Activated CD4-positive, alpha-beta T cell treated with anti-CD3 and anti-CD28 coated beads, Interleukin-2, amount 50 U/mL, for 4 hours (primary cell): ENCODE data around the gene VAV2.
A peak's percentile ranks its signal among the peaks of the same experiment; 100 is the strongest.
"Not testable (repeated sequence)": the region's sequence is repeated elsewhere in the genome, so short reads cannot be mapped to it uniquely, and the experiment has no call there.

Source experiments
- DNase-seq, 2 experiments: peaks; one replicate each; pipeline ENCODE4 v3.0.0-alpha.2; 2020

VAV2 gene

DNA sequence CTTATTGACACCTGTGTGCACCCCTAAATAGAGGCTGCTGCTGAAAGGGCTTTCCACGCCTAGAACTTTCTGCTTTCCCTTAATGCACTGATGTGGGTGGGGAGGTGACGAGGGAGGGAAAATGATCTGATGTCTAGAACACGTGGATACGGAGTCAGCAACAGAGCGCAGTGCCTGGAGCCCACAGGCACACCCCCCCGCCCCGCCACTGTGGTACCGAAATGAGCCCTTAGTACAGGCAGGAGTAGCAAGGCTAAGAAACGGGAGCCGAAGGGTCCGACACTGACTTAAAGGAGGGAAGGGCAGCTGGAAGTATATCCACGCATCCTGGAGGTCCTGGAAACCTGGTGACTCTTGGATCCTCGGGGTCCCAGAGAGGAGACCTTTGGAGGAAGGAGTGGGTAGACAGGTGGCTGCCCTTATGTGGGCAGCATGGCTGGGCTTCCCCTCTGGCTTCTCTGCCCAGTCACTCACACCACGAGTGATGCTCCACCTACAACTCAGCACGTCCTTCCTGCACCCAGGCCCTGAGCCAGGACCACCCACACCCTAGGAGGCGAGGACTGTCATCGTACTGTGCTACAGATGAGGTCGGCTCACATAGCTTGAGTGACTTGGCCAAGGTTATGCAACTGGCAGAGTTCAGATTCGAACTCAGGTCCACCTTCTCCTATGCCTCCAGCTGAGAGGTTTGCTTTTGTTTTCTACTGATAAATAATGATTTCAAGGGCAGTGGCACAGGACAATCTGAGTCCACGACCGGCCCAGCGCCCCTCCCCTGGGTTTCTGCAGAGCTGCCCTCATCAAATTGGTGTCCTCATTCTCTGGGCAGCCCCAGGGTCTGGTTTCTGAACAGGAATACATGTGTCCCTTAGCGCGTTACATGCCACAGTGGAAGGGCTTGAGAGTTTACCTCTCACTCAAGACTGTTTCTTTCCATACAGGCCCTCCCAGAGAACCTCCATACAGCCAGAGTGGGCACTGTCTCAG is 4.7 kb upstream of the VAV2 start:
- no peak for DNase-seq

DNA sequence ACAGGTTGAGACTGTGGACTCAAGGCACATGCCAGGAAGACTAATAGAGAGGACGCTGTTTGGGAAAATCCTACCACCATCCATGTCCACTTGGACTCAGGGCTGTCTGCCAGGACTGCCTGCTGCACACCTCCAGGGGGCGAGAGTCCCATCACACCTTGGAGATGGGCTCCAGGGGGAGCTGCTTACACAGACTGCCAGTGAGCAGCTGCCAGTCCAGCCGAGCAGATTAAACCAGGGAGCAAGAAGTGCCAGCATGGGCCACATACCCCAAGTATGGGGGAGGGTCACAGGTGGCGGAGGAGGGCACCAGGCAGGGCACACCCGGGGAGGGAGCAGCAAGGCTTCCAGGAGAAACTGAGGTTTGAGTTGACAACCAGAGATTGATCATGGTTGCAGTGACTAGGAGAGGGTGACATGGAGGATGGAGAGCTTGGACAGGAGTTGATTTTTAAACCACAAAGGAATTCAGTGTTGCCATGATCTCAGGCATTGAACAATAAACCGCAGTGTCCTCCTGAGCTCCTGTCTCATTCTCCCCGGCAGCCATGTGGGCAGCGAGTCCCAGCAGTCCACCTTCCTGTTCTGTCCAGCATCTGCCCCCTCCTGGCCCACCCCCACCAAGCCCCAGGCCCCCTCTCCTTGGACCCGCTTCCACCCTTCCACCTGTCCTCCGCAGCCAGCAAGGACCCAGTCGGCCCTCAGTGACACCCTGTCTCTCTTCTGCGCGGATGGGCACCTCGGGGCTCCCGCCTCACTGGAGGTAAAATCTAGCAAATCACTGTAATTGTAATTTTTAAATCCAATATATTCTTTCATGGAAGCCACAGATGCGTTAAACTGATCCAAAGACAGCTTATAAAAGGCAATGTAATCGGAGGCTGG is 3.1 kb upstream of the VAV2 start:
- no peak for DNase-seq

DNA sequence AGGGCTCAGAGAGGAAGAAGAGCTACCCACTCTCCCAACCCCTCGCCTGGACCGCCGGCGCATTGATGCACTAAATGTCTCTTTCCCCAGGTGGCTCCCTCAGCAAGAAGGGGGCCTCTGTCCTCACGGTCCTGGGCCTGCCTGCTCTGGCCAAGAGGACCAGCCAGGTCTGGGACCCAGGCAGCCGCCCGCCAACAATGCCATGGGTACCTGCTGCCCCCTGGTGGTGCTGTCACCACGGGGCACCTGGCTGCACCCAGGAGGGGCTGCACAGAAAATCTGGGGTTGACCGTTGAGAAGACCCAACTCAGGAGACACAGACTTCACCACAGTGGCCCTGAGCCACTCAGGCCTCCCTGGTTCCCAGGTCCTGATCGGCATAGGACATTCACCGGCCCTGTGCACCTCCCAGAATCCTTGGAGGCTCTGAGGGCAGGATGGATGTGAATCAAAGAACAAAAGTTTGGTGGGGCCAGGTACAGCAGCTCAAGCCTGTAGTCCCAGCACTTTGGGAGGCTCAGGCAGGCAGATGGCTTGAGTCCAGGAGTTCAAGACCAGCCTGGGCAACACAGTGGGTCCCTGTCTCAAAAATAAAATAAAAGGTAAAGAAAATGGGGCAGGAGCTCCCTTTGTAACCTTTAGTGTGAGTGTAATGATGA is 2.4 kb upstream of the VAV2 start:
- DNase-seq, result peak; percentile 64 to 70

DNA sequence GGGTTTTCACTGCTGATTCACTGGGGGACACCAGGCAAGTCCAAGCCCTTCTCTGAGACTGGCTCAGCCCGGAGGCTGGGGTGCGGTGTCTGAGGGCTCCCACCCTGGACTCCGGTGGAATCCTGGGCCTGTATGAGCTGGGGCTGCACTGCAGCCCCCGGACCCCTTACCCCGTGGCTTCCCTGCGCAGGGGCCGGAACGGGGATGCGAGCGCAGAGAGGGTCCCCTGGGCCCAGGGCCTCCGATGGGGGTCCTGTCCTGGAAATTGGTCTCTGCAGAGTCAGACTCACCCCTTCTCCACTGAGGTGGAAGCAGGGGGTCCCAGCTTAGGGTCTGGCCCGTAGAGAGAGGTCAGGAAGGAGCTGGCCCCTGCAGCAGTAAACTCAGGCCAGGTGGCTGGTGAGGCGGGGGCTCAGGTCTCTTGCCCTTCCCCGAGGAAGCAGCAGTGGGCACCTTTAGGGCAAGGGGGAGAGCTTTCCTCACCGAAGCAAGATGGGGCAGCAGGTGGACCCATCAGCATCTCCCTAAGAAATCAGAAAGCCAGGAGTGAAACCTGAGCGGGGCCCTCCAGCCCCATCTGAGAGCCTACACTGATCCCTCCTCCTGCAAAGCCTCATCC is 1.6 kb upstream of the VAV2 start:
- DNase-seq, result no peak

DNA sequence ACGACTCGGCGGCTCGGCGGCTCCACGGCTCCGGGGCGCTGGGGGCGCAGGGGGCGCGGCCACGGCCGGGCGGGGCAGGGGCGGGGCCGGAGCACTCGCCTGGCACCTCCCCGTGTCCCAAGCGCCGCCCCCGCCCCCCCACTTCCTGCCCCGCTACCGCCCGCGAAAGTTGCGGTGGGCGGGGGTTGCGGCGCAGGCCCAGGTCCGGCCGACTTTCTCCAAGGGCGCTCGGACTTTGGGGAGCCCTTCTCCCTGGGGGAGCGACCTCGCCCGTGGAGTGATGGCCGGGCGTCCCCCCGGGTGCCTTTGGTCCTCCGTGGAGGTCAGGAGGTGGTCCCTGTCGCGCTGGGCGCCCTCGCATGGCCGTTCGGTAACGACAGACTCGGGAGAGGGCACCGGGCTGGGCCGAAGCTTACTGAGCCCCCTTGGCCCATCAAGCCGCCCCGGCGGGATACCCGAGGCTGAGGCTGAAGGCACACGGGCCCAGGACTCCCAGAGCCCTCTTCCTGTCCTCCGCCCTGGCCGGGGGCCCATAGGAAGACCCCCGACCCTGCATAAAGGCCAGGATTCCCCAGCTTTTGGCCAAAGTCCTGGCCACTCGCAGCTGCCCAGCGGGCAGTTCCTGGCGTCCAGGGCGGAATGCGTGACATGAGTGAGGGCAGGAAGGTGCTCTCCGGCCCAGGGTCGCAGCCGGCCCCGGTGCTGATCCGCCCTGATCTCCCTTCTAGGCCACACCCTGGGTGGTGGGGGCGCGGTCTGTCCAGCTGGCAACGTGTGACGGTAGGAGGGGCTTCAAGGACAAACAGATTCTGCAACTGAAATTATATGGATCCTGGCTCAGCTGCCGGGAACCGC is 883 bp upstream of the VAV2 start:
- peak; percentile 65 to 68 for DNase-seq

DNA sequence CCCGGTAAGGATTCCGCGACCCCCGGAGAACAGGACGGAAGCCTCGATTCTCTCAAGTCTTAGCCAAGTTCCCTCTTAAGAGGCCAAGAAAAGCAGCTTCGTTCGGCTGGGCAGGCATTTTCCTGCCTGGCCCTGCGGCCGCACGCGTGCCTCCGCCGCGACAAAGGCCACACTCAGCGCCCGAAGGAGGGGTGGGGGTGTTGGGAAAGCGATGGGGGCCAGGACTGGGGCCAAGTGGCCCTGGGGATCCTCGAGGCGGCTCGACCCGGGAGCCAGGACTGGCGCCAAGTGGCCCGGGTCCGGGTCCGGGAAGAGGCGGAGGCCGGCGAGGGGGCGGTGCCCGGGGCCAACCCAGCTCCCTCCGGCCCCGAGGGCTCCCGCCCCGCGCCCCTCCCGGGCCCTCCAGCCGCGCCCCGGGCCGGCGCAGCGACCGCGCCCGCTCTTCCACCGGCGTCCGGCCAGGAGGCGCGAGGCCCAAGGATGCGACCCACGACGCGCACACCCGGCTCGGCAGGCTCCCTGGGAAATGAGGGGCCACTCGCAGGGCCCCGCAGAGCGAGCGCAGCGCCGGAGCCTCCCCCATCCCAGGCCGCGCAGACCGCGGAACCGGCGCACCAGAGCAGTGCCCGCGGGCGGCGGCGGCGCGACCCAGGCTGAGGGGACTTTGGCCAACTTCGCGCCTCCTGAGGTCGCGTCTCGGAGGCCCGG is 756 bp downstream of the VAV2 start:
- DNase-seq, result no peak

DNA sequence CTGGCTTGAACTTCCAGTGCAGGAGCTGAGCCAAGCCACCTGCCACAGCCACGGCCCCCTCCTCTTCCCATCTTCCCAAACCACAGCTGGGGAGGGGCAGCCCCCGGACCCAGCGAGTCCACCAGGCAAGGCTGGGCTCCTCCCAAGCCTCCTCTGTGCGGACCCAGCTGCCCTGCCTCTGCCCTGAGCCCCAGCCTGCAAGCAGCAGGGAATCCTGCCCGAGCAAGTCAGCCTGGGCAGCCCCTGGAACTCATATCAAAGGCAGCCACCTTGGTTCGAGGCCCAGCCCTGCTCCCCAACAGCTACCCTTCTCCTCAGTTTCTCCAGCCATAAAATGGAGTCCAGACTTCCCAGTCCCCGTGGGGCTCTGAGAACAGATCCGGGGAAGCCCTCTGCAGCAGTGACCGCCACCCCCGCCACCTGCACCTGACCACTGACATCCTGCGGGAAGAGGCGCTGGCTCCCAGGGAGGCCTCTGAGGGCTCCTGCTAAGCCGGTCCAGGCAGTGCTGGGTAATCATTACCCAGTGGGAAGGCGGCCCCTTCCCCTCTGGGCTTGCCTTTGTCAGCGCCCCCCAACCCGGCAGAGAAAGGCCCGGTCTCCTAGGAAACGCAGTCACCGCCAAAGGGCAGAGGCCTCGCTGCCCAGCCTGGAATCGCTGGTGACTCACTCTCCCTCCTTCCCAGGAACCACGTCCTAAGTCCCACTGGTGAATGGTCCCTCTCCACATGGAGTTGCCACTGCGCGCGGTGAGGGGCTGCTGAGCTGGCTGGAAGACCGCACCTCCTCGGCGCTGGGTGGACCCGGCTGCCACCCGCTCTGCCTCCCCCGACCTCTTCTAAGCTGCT is 1.5 kb downstream of the VAV2 start:
- DNase-seq, result no peak

DNA sequence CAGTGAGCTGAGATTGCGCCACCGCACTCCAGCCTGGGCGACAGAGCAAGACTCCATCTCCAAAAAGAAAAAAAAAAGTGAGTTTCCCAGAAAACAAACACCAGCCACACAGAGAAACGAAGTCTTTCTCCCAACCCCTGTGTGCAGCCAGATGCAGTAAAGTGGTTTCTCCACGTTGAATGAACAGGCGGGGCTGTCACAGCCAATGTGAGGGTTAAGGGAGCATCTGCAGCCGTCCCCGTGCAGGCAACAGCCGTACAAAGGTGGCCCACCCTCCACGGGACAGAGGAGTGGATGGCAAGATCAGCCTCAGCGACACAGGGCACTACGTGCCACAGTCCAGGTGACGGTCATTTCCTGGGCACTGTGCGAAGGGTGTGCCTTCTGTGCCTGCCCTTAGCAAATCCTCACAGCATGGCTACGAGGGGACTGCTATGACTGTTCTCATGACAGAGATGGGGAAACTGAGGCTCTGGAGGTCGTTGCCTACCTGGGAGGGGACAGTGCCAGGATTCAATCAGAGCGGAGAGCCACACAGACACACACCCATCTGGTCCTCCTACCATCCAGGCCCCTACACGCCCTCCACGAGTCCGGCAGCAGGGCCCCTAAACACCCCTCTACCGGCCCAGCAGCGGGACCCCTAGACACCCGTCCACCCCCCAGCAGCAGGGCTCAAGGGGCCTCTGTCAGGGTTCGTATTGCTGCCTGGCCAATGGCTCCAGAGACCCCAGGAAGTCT is 2.3 kb downstream of the VAV2 start:
- DNase-seq, result no peak

DNA sequence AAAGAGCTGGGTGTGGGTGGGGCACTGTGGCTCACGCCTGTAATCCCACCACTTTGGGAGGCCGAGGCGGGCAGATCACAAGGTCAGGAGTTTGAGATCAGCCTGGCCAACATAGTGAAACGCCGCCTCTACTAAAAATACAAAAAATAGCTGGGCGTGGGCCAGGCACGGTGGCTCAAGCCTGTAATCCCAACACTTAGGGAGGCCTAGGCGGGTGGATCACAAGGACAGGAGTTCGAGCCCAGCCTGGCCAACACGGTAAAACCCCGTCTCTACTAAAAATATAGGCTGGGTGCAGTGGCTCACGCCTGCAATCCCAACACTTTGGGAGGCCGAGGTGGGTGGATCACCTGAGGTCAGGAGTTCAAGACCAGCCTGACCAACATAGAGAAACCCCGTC is 3.4 kb downstream of the VAV2 start:
- DNase-seq, result not testable (repeated sequence)

DNA sequence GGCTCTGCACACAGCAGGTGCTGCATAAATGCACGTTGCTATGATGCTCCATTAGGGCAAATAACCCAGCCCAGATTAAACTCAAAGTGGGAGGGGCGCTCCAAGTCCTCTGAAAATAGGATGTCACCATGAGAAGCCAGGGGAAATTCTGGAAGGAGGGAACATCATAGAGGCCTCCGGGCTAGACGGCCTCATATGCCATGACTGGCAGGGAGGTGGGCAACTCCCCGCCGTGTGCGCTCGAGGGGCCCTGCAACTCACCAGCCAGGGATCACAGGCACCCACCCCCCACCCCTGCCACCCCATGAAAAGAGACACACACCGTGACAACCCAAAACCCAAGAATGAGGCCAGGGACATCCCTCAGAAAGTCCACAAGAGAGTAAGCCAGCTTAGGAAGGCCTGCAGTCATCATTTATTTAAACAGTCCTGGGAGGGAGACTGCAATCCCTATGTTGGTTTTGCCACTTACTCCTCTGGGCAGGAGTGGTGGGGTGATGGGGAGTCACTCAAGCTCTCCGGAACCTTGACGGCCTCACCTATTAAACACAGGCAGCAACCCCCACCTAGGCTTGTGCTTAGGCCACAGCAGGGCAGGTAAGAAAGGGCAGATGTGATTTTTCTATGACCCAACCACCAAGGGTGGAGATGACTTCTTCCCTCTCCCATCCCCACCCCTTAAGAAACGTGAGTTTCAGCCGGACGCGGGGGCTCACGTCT is 4.0 kb downstream of the VAV2 start:
- DNase-seq, result no peak

DNA sequence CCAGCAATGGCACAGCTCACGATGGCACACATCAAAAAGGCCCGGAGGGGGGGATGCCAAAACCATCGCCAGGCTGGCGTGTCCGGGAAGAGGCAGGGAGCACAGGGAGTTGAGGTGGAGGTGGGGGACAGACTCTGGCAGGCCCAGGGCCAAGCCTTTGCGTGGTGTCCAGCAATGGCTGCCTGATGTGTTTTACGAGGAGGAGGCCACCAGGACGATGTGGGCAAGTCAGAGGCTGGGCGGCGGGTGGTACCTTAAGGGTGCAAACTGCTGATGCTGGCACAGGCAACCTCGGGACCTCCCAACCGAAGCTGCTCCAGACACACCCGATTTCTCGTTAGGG is 4.7 kb downstream of the VAV2 start:
- no peak for DNase-seq

DNA sequence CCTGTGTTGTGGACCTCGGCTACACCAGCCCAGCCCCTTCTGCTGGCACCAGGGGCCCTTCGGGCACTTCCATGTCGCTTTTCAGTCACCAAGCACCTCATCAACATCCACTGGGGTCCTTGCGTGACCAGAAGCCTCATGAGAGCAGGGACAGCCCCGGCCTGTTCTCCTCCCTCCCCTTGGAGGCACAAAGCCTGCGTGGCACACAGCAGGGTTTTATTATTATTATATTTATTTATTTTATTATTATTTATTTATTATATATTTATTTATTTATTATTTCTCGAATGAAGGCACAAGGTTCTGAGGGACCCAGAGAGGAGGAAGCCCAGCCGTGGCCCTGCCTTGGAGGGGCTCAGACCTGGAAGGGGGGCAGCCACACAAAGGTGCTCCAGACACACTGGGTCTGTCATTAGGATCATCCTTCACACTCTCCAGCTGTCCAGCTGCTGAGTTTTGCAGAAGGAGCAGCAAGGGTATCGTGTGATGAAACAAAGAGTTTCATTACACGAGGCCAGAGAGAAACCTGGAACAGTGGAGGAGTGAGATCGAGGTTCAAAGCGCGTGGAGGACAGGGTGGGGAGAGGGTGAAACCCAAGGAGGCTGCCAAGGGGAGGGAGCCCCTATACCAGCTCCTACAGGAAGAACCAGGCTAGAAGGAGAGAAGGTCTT is 5.2 kb downstream of the VAV2 start:
- DNase-seq, result no peak

DNA sequence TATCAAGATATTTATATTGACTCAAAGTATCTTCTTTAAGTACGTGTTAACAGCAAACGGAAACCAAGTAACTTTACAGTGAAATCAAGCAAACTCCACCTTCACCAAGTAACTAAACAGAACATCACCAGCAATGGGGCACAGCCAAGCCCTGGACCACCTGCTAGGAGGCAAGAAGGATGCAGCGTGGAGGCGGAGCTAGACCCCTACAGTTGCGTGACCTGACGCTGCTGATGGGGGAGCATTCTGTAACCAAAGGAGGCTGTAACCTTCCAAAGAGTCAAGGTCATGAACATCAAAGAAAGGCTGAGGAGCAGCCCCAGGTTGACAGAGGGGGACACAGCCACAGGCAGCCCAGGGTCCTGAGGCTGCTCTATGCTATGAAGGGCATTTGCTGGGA is 6.1 kb downstream of the VAV2 start:
- no peak for DNase-seq

DNA sequence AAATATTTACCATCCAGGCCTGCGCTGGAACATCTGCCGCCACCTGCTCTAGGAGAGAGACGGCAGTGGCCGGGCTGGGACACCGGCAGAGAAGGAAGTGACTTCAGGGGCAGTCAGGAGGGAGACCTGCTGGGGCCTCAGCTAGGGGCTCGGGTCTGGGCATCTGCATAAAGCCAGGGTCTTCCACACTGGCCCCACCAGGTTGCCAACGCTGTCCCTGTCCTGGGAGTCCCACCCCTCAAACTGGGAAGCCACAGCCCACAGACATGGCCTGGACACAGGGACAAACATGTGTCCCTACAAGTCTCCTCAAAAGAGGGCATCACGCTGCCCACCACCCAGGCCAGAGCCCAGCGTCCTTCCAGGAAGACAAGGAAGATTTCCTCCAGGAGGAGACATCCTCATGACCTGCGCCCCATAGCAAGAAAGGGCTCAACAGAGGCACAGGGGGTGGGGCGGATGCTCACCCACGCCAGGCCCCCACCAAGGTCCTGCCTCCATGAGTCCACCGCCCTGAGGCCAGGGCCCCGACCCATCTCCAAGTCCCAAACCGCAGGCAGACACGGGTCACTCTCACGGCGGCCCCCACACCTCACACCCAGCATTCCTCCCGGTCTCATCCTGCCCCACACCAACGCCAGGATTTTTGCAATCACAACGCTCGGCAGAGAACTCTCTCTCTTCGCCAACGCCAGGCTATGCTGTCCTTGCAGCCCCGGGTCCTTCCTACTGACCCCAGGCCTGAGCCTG is 9.0 kb downstream of the VAV2 start:
- DNase-seq, result no peak

DNA sequence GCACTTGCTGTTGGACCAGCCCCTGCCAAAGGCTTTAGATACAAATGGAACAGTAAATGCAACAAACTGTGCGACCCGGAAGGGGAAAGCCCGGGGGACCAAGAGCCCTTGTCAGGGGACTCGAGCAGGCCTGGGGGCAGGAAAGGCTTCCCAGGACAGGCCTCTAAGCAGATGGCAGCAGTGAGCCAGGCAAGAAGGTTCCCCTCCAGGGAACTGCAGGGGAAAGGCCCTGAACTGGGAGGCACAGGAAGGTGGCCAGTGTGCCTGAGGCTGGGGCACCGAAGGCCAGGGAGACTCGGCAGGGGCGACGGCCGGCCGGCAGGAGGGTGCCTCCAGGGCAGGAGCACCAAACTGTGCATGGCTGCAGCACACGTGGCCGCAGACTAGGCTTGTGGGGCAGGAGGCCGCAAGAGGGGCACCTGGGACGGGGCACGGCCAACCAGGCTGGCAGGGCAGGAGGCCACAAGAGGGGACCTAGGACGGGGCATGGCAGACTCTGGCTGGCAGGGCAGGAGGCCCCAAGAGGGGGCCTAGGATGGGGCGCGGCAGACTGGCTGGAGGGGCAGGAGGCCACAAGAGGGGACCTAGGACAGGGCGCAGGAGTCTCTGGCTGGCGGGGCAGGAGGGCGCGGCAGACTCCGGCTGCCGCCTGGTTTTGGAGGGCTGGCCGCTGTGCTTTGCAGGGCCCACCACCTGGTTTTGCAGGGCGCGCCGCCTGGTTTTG is 10.0 kb downstream of the VAV2 start:
- no peak for DNase-seq

DNA sequence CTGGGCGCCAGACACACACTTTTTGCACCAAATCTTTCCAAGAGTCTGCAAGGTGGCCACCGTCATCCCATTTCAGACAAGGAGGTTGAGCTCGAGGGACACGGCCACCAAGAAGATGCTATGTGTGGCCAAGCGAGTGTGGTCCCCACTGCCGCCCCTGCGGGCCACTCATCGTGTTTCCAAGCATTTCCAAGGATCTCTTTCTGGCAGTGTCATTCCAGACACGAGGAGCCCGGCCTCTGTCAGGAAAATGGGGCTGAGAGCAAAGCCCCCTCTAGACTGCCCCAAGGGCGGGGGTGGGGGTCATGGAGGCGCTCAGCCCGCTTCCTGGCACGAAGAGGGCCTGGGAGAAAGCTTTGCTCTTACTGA is 10.6 kb downstream of the VAV2 start:
- DNase-seq, result no peak
